Measurements from ENCODE around the gene CNN2. TPM values are rescaled to one million over a fixed set of nuclear protein-coding genes. Genes with fewer than 3 reads are reported as not detected.

Gene CNN2
- total RNA-seq, 1 donor from 2014 or later = 76.1 TPM

DNA sequence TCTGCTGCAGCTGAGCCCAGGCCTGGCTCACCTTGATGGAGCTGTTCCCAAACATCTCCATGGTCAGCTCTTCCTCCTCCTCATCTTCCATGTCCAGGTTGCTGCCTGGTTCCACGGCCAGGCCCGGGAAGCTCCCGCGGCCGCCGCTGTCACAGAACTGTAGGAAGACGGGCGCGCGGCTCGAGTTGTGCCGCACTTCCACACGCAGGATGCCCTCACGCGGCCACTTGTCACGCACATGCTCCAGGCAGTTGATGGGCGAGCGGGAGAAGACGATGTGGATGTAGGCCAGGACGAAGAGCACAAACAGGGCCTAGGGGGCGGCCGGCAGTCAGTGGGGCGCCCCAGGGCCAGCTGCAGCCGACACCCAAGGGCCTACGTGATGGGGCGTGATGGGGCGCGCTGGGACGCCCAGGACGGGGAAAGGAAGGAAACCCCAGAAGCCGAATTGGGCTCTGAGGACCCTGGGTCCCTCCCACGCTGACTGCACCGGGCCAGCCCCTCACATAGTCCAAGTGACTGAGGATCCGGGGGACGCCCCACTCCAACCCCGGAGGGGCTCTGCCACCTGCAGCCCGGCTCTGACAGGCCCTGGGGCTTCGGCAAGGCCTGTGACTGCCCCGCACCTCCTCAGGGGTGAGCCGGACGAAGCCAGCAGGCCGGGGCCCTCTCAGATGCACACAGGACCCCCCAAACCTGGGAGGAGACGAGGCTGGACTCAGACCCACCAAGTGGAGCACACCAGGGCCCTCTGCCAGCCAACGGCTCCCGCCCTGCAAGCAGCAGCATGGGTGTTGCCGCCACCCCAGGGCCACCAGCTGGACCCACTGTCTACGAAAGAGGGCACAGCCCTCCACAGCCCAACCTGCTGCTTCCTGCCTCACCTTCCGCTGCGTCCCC lies 12.0 kb upstream of the CNN2 start:
- no peaks in the 10 kb centered on the region for H3K27me3 ChIP-seq
- no peaks in the 10 kb centered on the region for H3K9me3 ChIP-seq
- no peak overlapping the region for H3K27ac ChIP-seq
- TF ChIP-seq POLR2AphosphoS5 (IDR thresholded peaks at IDR 0.05; ENCODE audit: insufficient read depth in 1 of 2, low read depth in 1 of 2) (no peak), POLR2A (IDR thresholded peaks at IDR 0.05) (no peak)
- TF ChIP-seq, protein P1, sequence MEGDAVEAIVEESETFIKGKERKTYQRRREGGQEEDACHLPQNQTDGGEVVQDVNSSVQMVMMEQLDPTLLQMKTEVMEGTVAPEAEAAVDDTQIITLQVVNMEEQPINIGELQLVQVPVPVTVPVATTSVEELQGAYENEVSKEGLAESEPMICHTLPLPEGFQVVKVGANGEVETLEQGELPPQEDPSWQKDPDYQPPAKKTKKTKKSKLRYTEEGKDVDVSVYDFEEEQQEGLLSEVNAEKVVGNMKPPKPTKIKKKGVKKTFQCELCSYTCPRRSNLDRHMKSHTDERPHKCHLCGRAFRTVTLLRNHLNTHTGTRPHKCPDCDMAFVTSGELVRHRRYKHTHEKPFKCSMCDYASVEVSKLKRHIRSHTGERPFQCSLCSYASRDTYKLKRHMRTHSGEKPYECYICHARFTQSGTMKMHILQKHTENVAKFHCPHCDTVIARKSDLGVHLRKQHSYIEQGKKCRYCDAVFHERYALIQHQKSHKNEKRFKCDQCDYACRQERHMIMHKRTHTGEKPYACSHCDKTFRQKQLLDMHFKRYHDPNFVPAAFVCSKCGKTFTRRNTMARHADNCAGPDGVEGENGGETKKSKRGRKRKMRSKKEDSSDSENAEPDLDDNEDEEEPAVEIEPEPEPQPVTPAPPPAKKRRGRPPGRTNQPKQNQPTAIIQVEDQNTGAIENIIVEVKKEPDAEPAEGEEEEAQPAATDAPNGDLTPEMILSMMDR (IDR thresholded peaks at IDR 0.05) = no peak
- DNase-seq (ENCODE audit: extremely low spot score in 2 of 2) = no peak
- intact Hi-C loops (cut with DNase I) = no loop called here
- H3K4me3 ChIP-seq = no peak overlapping the region
- H3K4me1 ChIP-seq = peaks cover 66% of the 10 kb centered on the region
- H3K36me3 ChIP-seq = peaks cover 0 to 31% of the 10 kb centered on the region in 2 donors

DNA sequence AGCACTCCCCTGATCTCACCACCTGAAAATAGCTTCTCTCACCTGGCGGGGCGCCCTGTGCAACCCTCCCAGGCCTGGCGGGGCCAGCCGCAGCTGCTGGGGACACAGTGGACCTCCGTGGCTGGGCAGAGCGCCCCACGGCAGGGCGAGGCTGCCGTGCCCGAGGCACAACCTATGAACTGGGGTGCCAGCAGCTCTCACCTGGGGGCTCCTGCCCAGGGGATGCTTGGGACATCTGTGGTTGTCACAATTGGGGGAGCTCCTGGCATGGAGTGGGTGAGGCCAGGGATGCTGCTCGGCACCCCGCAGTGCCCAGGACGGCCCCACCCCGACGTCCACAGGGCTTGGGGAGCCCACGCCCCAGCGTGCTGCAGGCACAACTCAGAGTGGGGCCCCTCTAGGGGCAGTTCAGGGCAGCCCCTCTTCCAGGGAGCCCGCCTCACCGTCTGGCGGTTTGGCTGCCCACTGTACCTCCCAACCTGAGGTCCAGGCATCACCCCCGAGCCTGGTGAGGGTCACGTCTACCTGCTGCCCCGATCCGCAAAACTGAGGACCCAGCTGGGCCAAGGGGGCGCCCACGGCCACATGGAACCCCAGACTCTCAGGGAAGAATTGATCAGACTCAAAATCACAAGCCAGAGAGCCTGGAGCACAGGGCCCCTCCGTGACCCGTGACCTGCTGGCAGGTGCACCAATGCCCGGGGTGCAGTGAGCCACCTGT lies 11.2 kb upstream of the CNN2 start:
- H3K9me3 ChIP-seq = no peaks in the 10 kb centered on the region
- H3K27ac ChIP-seq = peak overlapping the region; percentile 76
- intact Hi-C loops (cut with DNase I) = no loop called here
- peaks cover 67% of the 10 kb centered on the region for H3K4me1 ChIP-seq
- H3K27me3 ChIP-seq = no peaks in the 10 kb centered on the region
- peaks cover 0 to 29% of the 10 kb centered on the region in 2 donors for H3K36me3 ChIP-seq
- TF ChIP-seq, protein P1 (IDR thresholded peaks at IDR 0.05) = no peak
- TF ChIP-seq POLR2AphosphoS5 (IDR thresholded peaks at IDR 0.05; ENCODE audit: insufficient read depth in 1 of 2, low read depth in 1 of 2) = no peak
- no peak for TF ChIP-seq POLR2A (IDR thresholded peaks at IDR 0.05)
- no peak overlapping the region for H3K4me3 ChIP-seq
- no peak for DNase-seq (ENCODE audit: extremely low spot score in 2 of 2)

DNA sequence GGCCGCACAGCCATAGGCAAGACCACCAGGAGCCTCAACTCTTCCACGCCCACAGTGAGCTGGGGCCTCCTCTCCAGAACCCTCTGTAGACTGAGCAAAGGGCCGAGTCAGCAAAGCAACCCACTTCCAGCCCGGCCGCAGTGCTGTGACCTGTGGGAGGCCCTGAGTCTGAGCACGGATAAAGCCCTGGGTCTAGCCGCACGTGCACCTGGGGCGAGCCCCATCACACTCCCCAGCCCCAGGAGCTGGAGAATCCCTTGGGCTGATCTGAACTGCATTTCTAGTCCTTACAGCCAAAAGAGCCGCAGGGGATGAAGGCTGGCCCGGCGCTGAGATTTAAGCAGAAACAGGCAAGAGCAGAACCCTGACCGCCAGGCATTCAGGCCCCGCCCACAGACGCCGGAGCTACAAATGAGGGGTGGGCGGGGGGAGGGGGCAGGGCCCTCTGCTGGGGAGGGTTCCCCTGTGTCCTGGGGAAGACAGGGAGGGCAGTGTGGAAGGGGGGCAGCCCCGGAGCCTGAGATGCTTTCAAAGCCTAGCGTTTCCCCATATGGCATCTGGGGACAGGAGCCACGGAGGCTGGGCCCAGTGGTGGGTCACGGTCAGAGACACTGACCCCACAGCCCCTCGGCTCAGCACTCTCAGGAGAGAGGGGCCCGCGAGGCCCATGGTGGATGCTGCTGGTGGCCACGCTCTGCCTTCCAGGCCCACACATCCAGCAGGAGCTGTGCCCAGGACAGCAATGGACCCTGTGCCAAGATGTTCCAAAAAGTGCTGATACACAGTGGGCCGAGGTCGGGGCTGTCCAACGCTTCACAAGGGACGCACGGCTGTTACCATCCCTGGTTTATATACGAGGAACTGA lies 10.4 kb upstream of the CNN2 start:
- Histone ChIP-seq H3K9me3 (no peaks in the 10 kb centered on the region), H3K4me1 (peaks cover 62% of the 10 kb centered on the region), H3K27me3 (no peaks in the 10 kb centered on the region), H3K4me3 (no peak overlapping the region), H3K36me3 (peaks cover 0 to 21% of the 10 kb centered on the region in 2 donors), H3K27ac (peak overlapping the region; percentile 76)
- TF ChIP-seq POLR2A (IDR thresholded peaks at IDR 0.05) = no peak
- TF ChIP-seq, protein P1 (IDR thresholded peaks at IDR 0.05) = no peak
- TF ChIP-seq POLR2AphosphoS5 (IDR thresholded peaks at IDR 0.05; ENCODE audit: insufficient read depth in 1 of 2, low read depth in 1 of 2) = no peak
- no peak for DNase-seq (ENCODE audit: extremely low spot score in 2 of 2)
- intact Hi-C loops (cut with DNase I) = no loop called here

DNA sequence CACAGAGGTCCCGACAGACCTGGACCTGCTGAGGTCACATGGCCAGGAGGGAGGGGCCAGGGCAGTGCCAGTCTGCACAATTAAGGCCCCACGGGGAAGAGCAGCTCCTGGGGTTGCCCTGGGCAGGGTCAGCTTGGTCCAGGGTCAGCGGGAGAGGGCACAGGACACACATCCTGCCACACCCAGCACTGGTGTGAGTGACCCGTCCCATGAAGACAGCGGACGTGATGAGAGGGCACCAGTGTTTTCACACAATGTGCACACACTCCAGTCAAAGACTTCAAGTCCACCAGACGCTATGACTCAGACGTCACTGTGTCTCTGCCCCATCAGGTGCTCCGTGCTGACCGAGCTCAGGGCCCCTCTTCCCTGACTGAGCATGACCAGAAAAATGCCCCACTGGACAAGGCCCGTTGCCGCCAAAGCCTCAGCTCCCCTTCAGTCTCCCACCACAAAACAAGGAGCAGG lies 9.7 kb upstream of the CNN2 start:
- Histone ChIP-seq H3K27ac (peak overlapping the region; percentile 76), H3K4me1 (peaks cover 63% of the 10 kb centered on the region), H3K4me3 (peak overlapping the region in 1 of 2 donors; percentile 21), H3K27me3 (no peaks in the 10 kb centered on the region), H3K36me3 (peaks cover 0 to 14% of the 10 kb centered on the region in 2 donors), H3K9me3 (no peaks in the 10 kb centered on the region)
- TF ChIP-seq POLR2AphosphoS5 (IDR thresholded peaks at IDR 0.05; ENCODE audit: insufficient read depth in 1 of 2, low read depth in 1 of 2) = peak in 1 of 2 donors; percentile 67
- no peak for TF ChIP-seq POLR2A (IDR thresholded peaks at IDR 0.05)
- DNase-seq (ENCODE audit: extremely low spot score in 2 of 2) = no peak
- intact Hi-C loops (cut with DNase I) = no loop called here

Measured in vagina (tissue), 2 donors.